Tibial nerve (tissue), 4 donors: ENCODE results near the gene BCAR1. TPM values are rescaled to one million over a fixed set of nuclear protein-coding genes. Genes with fewer than 3 reads are reported as not detected.
"Not testable (repeated sequence)": the region's sequence is repeated elsewhere in the genome, so short reads cannot be mapped to it uniquely, and the experiment has no call there.

Experiments used
- DNase-seq, 2 donors: peaks; one replicate each; pipeline ENCODE4 v3.0.0-alpha.2; 2019; ENCODE audit warnings: low spot score in 2 of 2
- H3K27ac ChIP-seq, 4 donors: fragments of 200-600 bp; sonication (generic) in 3 of 4; one replicate each; pipeline ENCODE4 v1.5.1; 2017 to 2019; ENCODE audit warnings: mild to moderate bottlenecking in 1 of 4
- H3K27me3 ChIP-seq, 2 donors: fragments of 200-600 bp; sonication (generic) in 1 of 2; one replicate each; pipeline versions ENCODE4 v1.5.1 to v1.6.0; 2017 to 2019
- H3K36me3 ChIP-seq, 3 donors: fragments of 200-600 bp; sonication (generic); one replicate each; pipeline ENCODE4 v1.5.1; 2018 to 2019
- H3K4me1 ChIP-seq, 4 donors: fragments of 200-600 bp; sonication (generic) in 3 of 4; one replicate each; pipeline ENCODE4 v1.5.1; 2017 to 2019
- H3K4me3 ChIP-seq, 4 donors: fragments of 200-600 bp; sonication (generic) in 3 of 4; one replicate each; pipeline ENCODE4 v1.5.1; 2017 to 2019; ENCODE audit warnings: mild to moderate bottlenecking in 1 of 4, moderate library complexity in 1 of 4
- H3K9me3 ChIP-seq, 4 donors: fragments of 200-600 bp; sonication (generic) in 3 of 4; one replicate each; pipeline ENCODE4 v1.5.1; 2017 to 2019
- EP300 ChIP-seq, 2 donors: sonication (generic); formaldehyde crosslinking; IDR thresholded peaks; one replicate each; pipeline ENCODE4 v1.6.1; 2017; ENCODE audit warnings: antibody characterized with exemption in 2 of 2, mild to moderate bottlenecking in 1 of 2
- POLR2A ChIP-seq, 2 donors: fragments of 450-650 bp; IDR thresholded peaks; one replicate each; pipeline ENCODE4 v1.6.1; 2017; ENCODE audit warnings: antibody characterized with exemption in 2 of 2, mild to moderate bottlenecking in 2 of 2, moderate library complexity in 2 of 2
- WGBS, 2 donors: methylation state at CpG; one replicate each; pipeline ENCODE4 v1.1.5; 2018; 5-methylcytosine and 5-hydroxymethylcytosine counted together
- total RNA-seq, 4 donors: library from RNA; depleted of rRNA; stranded (reverse); fragments of >200 nt; gene quantifications; one replicate each; pipeline ENCODE4 v1.1.0, GENCODE V29; 2016
- TF ChIP-seq, protein P1 (sequence below), 5 experiments: fragments of 200-600 bp in 3 of 5; fragments of 450-650 bp in 2 of 5; sonication (generic) in 3 of 5; IDR thresholded peaks; one replicate each; pipeline ENCODE4 v1.5.1; 2016 to 2019; ENCODE audit warnings: antibody characterized with exemption in 5 of 5, mild to moderate bottlenecking in 3 of 5, moderate library complexity in 2 of 5

BCAR1 gene
- total RNA-seq, 4 donors from 2014 or later: 41.0 to 57.3 (median 42.9) TPM

GRCh38 chr16:75286389-75286788 is 35.0 kb upstream of the BCAR1 start:
- H3K27ac ChIP-seq: no peak overlapping the region
- H3K27me3 ChIP-seq: no peaks in the 10 kb centered on the region
- H3K9me3 ChIP-seq: no peaks in the 10 kb centered on the region
- no peak for TF ChIP-seq POLR2A (IDR thresholded peaks at IDR 0.05)
- peaks cover 0 to 44% (median 1%) of the 10 kb centered on the region in 3 donors for H3K36me3 ChIP-seq
- peaks cover 0 to 5% (median 0%) of the 10 kb centered on the region in 4 donors for H3K4me1 ChIP-seq
- 89% methylated on average over 6 of the region's 6 CpGs for WGBS, 2 donors
- DNase-seq: no peak
- no peak overlapping the region for H3K4me3 ChIP-seq

DNA sequence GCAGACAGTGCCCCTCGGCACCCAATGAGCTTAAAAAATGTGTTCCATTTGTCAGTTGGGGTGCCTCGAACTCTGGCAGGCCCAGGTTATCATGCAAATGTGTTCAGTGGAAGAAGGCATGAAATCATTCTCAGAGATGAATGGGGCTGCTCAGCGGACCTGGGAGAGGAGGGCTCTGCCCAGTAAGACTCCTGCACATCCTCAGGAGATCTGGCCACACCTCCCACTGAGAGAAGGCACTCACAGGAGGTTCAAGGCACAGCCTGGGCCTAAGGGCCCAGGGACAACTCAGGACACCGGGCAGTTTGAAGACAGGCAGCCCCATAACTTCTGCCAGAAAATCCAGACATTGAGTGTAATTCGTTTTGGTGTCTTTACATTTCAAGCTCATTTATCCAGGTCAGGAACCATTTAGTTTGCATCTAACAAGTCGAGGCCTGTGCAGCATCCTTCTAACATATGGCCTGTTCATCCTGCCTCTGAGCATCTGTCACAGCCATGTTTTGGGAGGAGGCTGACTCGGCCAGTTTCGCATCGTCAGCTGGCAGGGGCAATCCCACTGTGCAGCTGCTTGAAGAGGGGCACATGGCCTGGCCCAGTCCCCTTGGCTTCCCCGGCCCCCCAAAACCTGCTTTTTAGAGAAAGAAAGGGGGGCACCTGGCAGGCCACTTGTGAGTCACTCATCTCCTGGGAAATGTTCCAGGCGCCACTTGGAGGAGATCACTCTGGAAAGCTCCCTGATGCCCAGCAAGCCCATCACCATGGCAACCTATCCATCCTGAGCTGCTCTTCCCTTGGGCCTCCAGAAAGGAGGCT is 31.2 kb upstream of the BCAR1 start:
- H3K27me3 ChIP-seq: no peaks in the 10 kb centered on the region
- no peak overlapping the region for H3K27ac ChIP-seq
- TF ChIP-seq, protein P1, sequence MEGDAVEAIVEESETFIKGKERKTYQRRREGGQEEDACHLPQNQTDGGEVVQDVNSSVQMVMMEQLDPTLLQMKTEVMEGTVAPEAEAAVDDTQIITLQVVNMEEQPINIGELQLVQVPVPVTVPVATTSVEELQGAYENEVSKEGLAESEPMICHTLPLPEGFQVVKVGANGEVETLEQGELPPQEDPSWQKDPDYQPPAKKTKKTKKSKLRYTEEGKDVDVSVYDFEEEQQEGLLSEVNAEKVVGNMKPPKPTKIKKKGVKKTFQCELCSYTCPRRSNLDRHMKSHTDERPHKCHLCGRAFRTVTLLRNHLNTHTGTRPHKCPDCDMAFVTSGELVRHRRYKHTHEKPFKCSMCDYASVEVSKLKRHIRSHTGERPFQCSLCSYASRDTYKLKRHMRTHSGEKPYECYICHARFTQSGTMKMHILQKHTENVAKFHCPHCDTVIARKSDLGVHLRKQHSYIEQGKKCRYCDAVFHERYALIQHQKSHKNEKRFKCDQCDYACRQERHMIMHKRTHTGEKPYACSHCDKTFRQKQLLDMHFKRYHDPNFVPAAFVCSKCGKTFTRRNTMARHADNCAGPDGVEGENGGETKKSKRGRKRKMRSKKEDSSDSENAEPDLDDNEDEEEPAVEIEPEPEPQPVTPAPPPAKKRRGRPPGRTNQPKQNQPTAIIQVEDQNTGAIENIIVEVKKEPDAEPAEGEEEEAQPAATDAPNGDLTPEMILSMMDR (IDR thresholded peaks at IDR 0.05): no peak
- TF ChIP-seq EP300 (IDR thresholded peaks at IDR 0.05): no peak
- no peak for TF ChIP-seq POLR2A (IDR thresholded peaks at IDR 0.05)
- no peaks in the 10 kb centered on the region for H3K4me1 ChIP-seq
- 83 to 85% methylated on average over 11 of the region's 11 CpGs for WGBS, 2 donors
- no peaks in the 10 kb centered on the region for H3K9me3 ChIP-seq
- no peak for DNase-seq
- H3K36me3 ChIP-seq: peaks cover 0 to 27% (median 0%) of the 10 kb centered on the region in 3 donors
- no peak overlapping the region for H3K4me3 ChIP-seq

DNA sequence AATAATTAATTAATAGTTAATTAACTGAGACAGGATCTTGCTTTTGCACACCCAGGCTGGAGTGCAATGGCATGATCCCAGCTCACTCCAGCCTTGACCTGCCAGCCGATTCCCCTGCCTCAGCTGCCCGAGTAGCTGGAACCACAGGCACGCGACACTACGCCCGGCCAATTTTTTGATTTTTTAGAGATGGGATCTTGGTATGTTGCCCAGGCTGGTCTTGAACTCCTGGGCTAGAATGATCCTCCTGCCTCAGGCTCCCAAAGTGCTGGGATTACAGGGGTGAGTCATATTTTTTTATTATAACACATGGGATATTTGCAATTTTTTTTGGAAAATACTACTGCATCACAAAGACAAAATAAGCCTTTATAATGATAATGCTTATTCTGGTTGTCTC is 30.4 kb upstream of the BCAR1 start:
- Histone ChIP-seq H3K9me3 (no peaks in the 10 kb centered on the region), H3K27ac (no peak overlapping the region), H3K27me3 (no peaks in the 10 kb centered on the region), H3K4me3 (no peak overlapping the region), H3K4me1 (no peaks in the 10 kb centered on the region), H3K36me3 (peaks cover 0 to 20% (median 0%) of the 10 kb centered on the region in 3 donors)
- TF ChIP-seq EP300 (IDR thresholded peaks at IDR 0.05) (no peak), POLR2A (IDR thresholded peaks at IDR 0.05) (no peak)
- TF ChIP-seq, protein P1 (IDR thresholded peaks at IDR 0.05): no peak
- WGBS, 2 donors: 84 to 91% methylated on average over 6 of the region's 6 CpGs
- DNase-seq: no peak

GRCh38 chr16:75281009-75281408 is 29.6 kb upstream of the BCAR1 start:
- not testable (repeated sequence) for DNase-seq, H3K27me3 ChIP-seq, H3K27ac ChIP-seq, H3K4me1 ChIP-seq, H3K4me3 ChIP-seq, H3K9me3 ChIP-seq
- 96% methylated on average over 2 of the region's 2 CpGs for WGBS, 2 donors
- peaks cover 0 to 18% (median 0%) of the 10 kb centered on the region in 3 donors for H3K36me3 ChIP-seq

DNA sequence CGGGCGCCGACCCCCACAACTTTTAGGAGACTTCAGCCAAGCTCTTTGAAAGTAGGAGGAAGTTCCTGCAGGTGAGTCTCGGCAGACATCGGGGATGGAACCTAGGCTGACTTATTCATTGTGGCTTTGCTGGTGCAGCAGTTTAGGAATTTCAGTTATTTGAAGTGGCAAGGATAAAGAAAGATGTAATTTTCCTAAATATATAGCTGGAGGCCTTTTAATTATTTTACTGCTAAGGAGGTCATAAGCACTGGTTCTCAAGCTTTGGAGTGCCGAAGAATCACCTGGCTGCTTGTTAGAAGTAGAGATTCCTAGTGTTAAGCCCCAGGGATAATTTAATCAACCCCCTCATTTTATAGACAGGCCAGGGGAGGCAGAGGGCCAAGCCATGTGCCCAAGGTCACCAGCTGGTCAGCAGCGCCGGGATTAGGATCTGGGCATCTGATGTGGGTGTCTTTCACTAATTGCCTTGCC is 28.9 kb upstream of the BCAR1 start:
- Histone ChIP-seq H3K27ac (no peak overlapping the region), H3K9me3 (no peaks in the 10 kb centered on the region), H3K27me3 (no peaks in the 10 kb centered on the region), H3K36me3 (peaks cover 0 to 14% (median 0%) of the 10 kb centered on the region in 3 donors), H3K4me3 (no peak overlapping the region), H3K4me1 (no peaks in the 10 kb centered on the region)
- WGBS, 2 donors: 78 to 81% methylated on average over 8 of the region's 8 CpGs
- no peak for DNase-seq
- TF ChIP-seq POLR2A (IDR thresholded peaks at IDR 0.05): no peak
- no peak for TF ChIP-seq EP300 (IDR thresholded peaks at IDR 0.05)
- TF ChIP-seq, protein P1 (IDR thresholded peaks at IDR 0.05): no peak

GRCh38 chr16:75279305-75279704 is 27.9 kb upstream of the BCAR1 start:
- TF ChIP-seq EP300 (IDR thresholded peaks at IDR 0.05): no peak
- H3K36me3 ChIP-seq: peaks cover 0 to 6% (median 0%) of the 10 kb centered on the region in 3 donors
- H3K4me3 ChIP-seq: no peak overlapping the region
- H3K9me3 ChIP-seq: no peaks in the 10 kb centered on the region
- H3K27me3 ChIP-seq: no peaks in the 10 kb centered on the region
- no peak overlapping the region for H3K27ac ChIP-seq
- H3K4me1 ChIP-seq: no peaks in the 10 kb centered on the region
- 47 to 62% methylated on average over 10 of the region's 10 CpGs for WGBS, 2 donors
- DNase-seq: no peak
